Measurements from ENCODE around the gene ERVFRD-1.

ERVFRD-1 gene

DNA sequence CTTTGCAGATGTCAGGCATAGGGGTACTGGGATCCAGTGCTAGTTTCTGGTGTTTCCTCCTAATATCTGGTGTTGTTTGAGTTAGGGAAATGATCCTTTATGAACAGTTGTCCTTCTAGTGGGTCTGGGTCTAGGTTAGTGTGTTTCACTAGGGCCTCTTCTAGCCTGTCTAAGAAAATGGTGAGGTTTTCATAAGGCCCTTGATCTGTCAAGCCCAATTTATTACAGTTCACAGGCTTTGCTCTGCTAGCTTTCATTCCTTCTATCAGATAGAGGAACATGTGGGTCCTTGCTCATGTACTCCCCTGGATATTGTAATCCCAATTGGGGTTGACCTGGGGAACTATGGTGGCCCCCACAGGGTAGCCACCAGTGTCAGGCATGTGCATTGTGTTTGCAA, 2.8 kb downstream of the ERVFRD-1 start:
- ATAC-seq, result no peak
- TF ChIP-seq, protein P1, sequence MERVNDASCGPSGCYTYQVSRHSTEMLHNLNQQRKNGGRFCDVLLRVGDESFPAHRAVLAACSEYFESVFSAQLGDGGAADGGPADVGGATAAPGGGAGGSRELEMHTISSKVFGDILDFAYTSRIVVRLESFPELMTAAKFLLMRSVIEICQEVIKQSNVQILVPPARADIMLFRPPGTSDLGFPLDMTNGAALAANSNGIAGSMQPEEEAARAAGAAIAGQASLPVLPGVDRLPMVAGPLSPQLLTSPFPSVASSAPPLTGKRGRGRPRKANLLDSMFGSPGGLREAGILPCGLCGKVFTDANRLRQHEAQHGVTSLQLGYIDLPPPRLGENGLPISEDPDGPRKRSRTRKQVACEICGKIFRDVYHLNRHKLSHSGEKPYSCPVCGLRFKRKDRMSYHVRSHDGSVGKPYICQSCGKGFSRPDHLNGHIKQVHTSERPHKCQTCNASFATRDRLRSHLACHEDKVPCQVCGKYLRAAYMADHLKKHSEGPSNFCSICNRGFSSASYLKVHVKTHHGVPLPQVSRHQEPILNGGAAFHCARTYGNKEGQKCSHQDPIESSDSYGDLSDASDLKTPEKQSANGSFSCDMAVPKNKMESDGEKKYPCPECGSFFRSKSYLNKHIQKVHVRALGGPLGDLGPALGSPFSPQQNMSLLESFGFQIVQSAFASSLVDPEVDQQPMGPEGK (CRISPR knock-in tag; IDR thresholded peaks at IDR 0.05; ENCODE audit: borderline replicate concordance), result no peak
- TF ChIP-seq TOX (CRISPR knock-in tag; IDR thresholded peaks at IDR 0.05; ENCODE audit: borderline replicate concordance), result no peak
- TF ChIP-seq, protein P2, sequence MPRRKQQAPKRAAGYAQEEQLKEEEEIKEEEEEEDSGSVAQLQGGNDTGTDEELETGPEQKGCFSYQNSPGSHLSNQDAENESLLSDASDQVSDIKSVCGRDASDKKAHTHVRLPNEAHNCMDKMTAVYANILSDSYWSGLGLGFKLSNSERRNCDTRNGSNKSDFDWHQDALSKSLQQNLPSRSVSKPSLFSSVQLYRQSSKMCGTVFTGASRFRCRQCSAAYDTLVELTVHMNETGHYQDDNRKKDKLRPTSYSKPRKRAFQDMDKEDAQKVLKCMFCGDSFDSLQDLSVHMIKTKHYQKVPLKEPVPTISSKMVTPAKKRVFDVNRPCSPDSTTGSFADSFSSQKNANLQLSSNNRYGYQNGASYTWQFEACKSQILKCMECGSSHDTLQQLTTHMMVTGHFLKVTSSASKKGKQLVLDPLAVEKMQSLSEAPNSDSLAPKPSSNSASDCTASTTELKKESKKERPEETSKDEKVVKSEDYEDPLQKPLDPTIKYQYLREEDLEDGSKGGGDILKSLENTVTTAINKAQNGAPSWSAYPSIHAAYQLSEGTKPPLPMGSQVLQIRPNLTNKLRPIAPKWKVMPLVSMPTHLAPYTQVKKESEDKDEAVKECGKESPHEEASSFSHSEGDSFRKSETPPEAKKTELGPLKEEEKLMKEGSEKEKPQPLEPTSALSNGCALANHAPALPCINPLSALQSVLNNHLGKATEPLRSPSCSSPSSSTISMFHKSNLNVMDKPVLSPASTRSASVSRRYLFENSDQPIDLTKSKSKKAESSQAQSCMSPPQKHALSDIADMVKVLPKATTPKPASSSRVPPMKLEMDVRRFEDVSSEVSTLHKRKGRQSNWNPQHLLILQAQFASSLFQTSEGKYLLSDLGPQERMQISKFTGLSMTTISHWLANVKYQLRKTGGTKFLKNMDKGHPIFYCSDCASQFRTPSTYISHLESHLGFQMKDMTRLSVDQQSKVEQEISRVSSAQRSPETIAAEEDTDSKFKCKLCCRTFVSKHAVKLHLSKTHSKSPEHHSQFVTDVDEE (CRISPR knock-in tag; IDR thresholded peaks at IDR 0.05), result no peak
- TF ChIP-seq RARB (CRISPR knock-in tag; IDR thresholded peaks at IDR 0.05), result no peak
- TF ChIP-seq CREB5 (CRISPR knock-in tag; IDR thresholded peaks at IDR 0.05; ENCODE audit: low read depth), result no peak
- no peak for TF ChIP-seq ARNTL (CRISPR knock-in tag; IDR thresholded peaks at IDR 0.05; ENCODE audit: borderline replicate concordance, low read depth)
- no peak for TF ChIP-seq CSRNP3 (CRISPR knock-in tag; IDR thresholded peaks at IDR 0.05)
- no peak for TF ChIP-seq ZNF565 (CRISPR knock-in tag; conservative IDR thresholded peaks at IDR 0.05; ENCODE audit: low read depth)
- TF ChIP-seq ZC3H10 (CRISPR knock-in tag; IDR thresholded peaks at IDR 0.05), result no peak
- TF ChIP-seq ZNF70 (CRISPR knock-in tag; IDR thresholded peaks at IDR 0.05), result no peak
- TF ChIP-seq BACH2 (CRISPR knock-in tag; IDR thresholded peaks at IDR 0.05; ENCODE audit: borderline replicate concordance), result no peak
- TF ChIP-seq GLIS3 (CRISPR knock-in tag; IDR thresholded peaks at IDR 0.05), result no peak

GRCh38 chr6:11103065-11103464, 8.5 kb downstream of the ERVFRD-1 start:
- ATAC-seq, result no peak
- TF ChIP-seq TOX (CRISPR knock-in tag; IDR thresholded peaks at IDR 0.05; ENCODE audit: borderline replicate concordance), result no peak
- no peak for TF ChIP-seq ZC3H10 (CRISPR knock-in tag; IDR thresholded peaks at IDR 0.05)
- TF ChIP-seq OSR1 (CRISPR knock-in tag; IDR thresholded peaks at IDR 0.05), result no peak
- TF ChIP-seq RARB (CRISPR knock-in tag; IDR thresholded peaks at IDR 0.05), result no peak
- no peak for TF ChIP-seq ZFP30 (CRISPR knock-in tag; IDR thresholded peaks at IDR 0.05)
- no peak for TF ChIP-seq ZNF8 (CRISPR knock-in tag; IDR thresholded peaks at IDR 0.05)
- no peak for TF ChIP-seq CSRNP3 (CRISPR knock-in tag; IDR thresholded peaks at IDR 0.05)

GRCh38 chr6:11101417-11101816, 10.1 kb downstream of the ERVFRD-1 start:
- no peak for ATAC-seq
- TF ChIP-seq TOX (CRISPR knock-in tag; IDR thresholded peaks at IDR 0.05; ENCODE audit: borderline replicate concordance) (no peak), PPARA (CRISPR knock-in tag; IDR thresholded peaks at IDR 0.05; ENCODE audit: borderline replicate concordance) (no peak), ZFP30 (CRISPR knock-in tag; IDR thresholded peaks at IDR 0.05) (no peak), GLIS3 (CRISPR knock-in tag; IDR thresholded peaks at IDR 0.05) (no peak), ZFP3 (CRISPR knock-in tag; IDR thresholded peaks at IDR 0.05) (no peak), ZNF70 (CRISPR knock-in tag; IDR thresholded peaks at IDR 0.05) (no peak), ZNF565 (CRISPR knock-in tag; conservative IDR thresholded peaks at IDR 0.05; ENCODE audit: low read depth) (no peak), POU6F1 (CRISPR knock-in tag; IDR thresholded peaks at IDR 0.05; ENCODE audit: borderline replicate concordance, low read depth) (no peak), ZC3H10 (CRISPR knock-in tag; IDR thresholded peaks at IDR 0.05) (no peak), CSDC2 (CRISPR knock-in tag; IDR thresholded peaks at IDR 0.05) (no peak)
- TF ChIP-seq, protein P1 (CRISPR knock-in tag; IDR thresholded peaks at IDR 0.05; ENCODE audit: borderline replicate concordance), result no peak

All from SK-N-SH treated with all-trans-retinoic acid at 6 μM for 48 hours (cell line).